ENCODE results near the gene RRP12.

RRP12 gene

GRCh38 chr10:97307866-97308780 is 93.0 kb downstream of the RRP12 start:
- DNase-seq: no peak

GRCh38 chr10:97307441-97307840 is 93.7 kb downstream of the RRP12 start:
- DNase-seq: no peak
